H9 (cell line): ENCODE measurements around the gene ACOX3. TPM values are rescaled to one million over a fixed set of nuclear protein-coding genes. Genes with fewer than 3 reads are reported as not detected.

Experiments
- DNase-seq: peaks from one replicate; pipeline ENCODE4 v3.0.0-alpha.2; 2017
- H2AFZ ChIP-seq: one replicate; pipeline ENCODE4 v1.6.1; 2013; ENCODE audit warnings: mild to moderate bottlenecking, low read length, control low read depth, moderate library complexity
- H2AK5ac ChIP-seq: 2 replicates; pipeline ENCODE4 v1.6.1; 2013; ENCODE audit warnings: low read length, control low read depth, mixed read lengths; ENCODE audit not compliant: insufficient read length
- H2BK120ac ChIP-seq: one replicate; pipeline ENCODE4 v1.6.1; 2013; ENCODE audit warnings: low read depth, mild to moderate bottlenecking, low read length, control low read depth, inconsistent platforms; ENCODE audit not compliant: poor library complexity, severe bottlenecking
- H2BK12ac ChIP-seq: 2 replicates; pipeline ENCODE4 v1.6.1; 2013; ENCODE audit warnings: low read length, control low read depth, mixed read lengths, low read depth; ENCODE audit not compliant: insufficient read length
- H2BK15ac ChIP-seq: 2 replicates; pipeline ENCODE4 v1.6.1; 2013; ENCODE audit warnings: low read depth, low read length, control low read depth
- H2BK20ac ChIP-seq: one replicate; pipeline ENCODE4 v1.6.1; 2013; ENCODE audit warnings: low read depth, mild to moderate bottlenecking, low read length, control low read depth, inconsistent platforms; ENCODE audit not compliant: poor library complexity, severe bottlenecking
- H2BK5ac ChIP-seq: 2 replicates; pipeline ENCODE4 v1.6.1; 2013; ENCODE audit warnings: low read length, control low read depth, mixed read lengths; ENCODE audit not compliant: insufficient read length
- H3K14ac ChIP-seq: 2 replicates; pipeline ENCODE4 v1.6.1; 2013; ENCODE audit warnings: low read length, control low read depth; ENCODE audit not compliant: insufficient read depth
- H3K18ac ChIP-seq: 2 replicates; pipeline ENCODE4 v1.6.1; 2013; ENCODE audit warnings: low read depth, mild to moderate bottlenecking, mixed read lengths, low read length, control low read depth; ENCODE audit not compliant: insufficient read length
- H3K23ac ChIP-seq: 2 replicates; pipeline ENCODE4 v1.6.1; 2013; ENCODE audit warnings: low read length, control low read depth, mixed read lengths, low read depth; ENCODE audit not compliant: insufficient read length
- H3K23me2 ChIP-seq: 2 replicates; pipeline ENCODE4 v1.6.1; 2013; ENCODE audit warnings: low read depth, mild to moderate bottlenecking, mixed read lengths, low read length, control low read depth; ENCODE audit not compliant: insufficient read length, poor library complexity, severe bottlenecking
- H3K27ac ChIP-seq: 2 replicates; pipeline ENCODE4 v1.5.1; 2013; ENCODE audit warnings: low read length, control low read depth, mixed read lengths, low read depth; ENCODE audit not compliant: insufficient read length
- H3K27me3 ChIP-seq: 2 replicates; pipeline ENCODE4 v1.6.1; 2013; ENCODE audit warnings: low read length, control low read depth, inconsistent platforms; ENCODE audit not compliant: insufficient read depth
- H3K4ac ChIP-seq: 2 replicates; pipeline ENCODE4 v1.6.1; 2013; ENCODE audit warnings: low read depth, mild to moderate bottlenecking, control low read depth, inconsistent platforms, low read length, moderate library complexity
- H3K4me1 ChIP-seq: 2 replicates; pipeline ENCODE4 v1.6.1; 2013; ENCODE audit warnings: low read length, control low read depth, inconsistent platforms; ENCODE audit not compliant: insufficient read depth
- H3K4me2 ChIP-seq: 2 replicates; pipeline ENCODE4 v1.6.1; 2013; ENCODE audit warnings: low read length, control low read depth, mixed read lengths; ENCODE audit not compliant: insufficient read length, insufficient read depth
- H3K56ac ChIP-seq: 2 replicates; pipeline ENCODE4 v1.6.1; 2013; ENCODE audit warnings: low read depth, mild to moderate bottlenecking, mixed read lengths, low read length, control low read depth; ENCODE audit not compliant: insufficient read length
- H3K79me1 ChIP-seq: 2 replicates; pipeline ENCODE4 v1.6.1; 2013; ENCODE audit warnings: low read depth, mild to moderate bottlenecking, moderate library complexity, low read length, control low read depth, inconsistent platforms; ENCODE audit not compliant: insufficient read depth, poor library complexity, severe bottlenecking
- H3K79me2 ChIP-seq: 2 replicates; pipeline ENCODE4 v1.6.1; 2013; ENCODE audit warnings: low read length, control low read depth, inconsistent platforms; ENCODE audit not compliant: insufficient read depth
- H3K9ac ChIP-seq: 2 replicates; pipeline ENCODE4 v1.6.1; 2013; ENCODE audit warnings: low read length, control low read depth, mixed read lengths; ENCODE audit not compliant: insufficient read length; ENCODE audit errors: extremely low read depth
- H3K9me3 ChIP-seq: one replicate; pipeline ENCODE4 v1.6.1; 2013; ENCODE audit warnings: low read depth, low read length, inconsistent platforms; ENCODE audit not compliant: control insufficient read depth
- H3T11ph ChIP-seq: one replicate; pipeline ENCODE4 v1.6.1; 2013; ENCODE audit warnings: mild to moderate bottlenecking, low read length, control low read depth, inconsistent platforms
- H4K20me1 ChIP-seq: one replicate; pipeline ENCODE4 v1.6.1; 2013; ENCODE audit not compliant: control insufficient read depth, insufficient read length, insufficient read depth
- H4K5ac ChIP-seq: 2 replicates; pipeline ENCODE4 v1.6.1; 2013; ENCODE audit warnings: low read depth, mild to moderate bottlenecking, mixed read lengths, low read length, control low read depth; ENCODE audit not compliant: insufficient read length
- H4K8ac ChIP-seq: replicated peaks from 2 replicates; pipeline ENCODE4 v1.6.1; 2013; ENCODE audit warnings: low read length, control low read depth, mixed read lengths, low read depth; ENCODE audit not compliant: insufficient read length
- H4K91ac ChIP-seq: 2 replicates; pipeline ENCODE4 v1.6.1; 2013; ENCODE audit warnings: low read depth, mild to moderate bottlenecking, moderate library complexity, mixed read lengths, low read length, control low read depth; ENCODE audit not compliant: insufficient read length
- H3K27ac Mint-ChIP-seq, 3 experiments: 2 replicates in 2 of 3; 3 replicates in 1 of 3; pipeline ENCODE4 v1.8.0; 2020 to 2021; ENCODE audit warnings: mixed read lengths in 3 of 3, mild to moderate bottlenecking in 1 of 3, moderate library complexity in 1 of 3
- H3K27me3 Mint-ChIP-seq: 2 replicates; pipeline ENCODE4 v1.8.0; 2021; ENCODE audit warnings: low read depth, mild to moderate bottlenecking, moderate library complexity, mixed read lengths
- H3K36me3 Mint-ChIP-seq, 3 experiments: 2 replicates in 2 of 3; 3 replicates in 1 of 3; pipeline ENCODE4 v1.8.0; 2020 to 2021; ENCODE audit warnings: low read depth in 3 of 3, mixed read lengths in 3 of 3; ENCODE audit not compliant: insufficient read depth in 1 of 3
- H3K4me1 Mint-ChIP-seq, 2 experiments: 2 replicates each; pipeline ENCODE4 v1.8.0; 2020; ENCODE audit warnings: mixed read lengths in 2 of 2
- H3K4me3 Mint-ChIP-seq, 2 experiments: 2 replicates in 1 of 2; 3 replicates in 1 of 2; pipeline ENCODE4 v1.8.0; 2020 to 2021; ENCODE audit warnings: mild to moderate bottlenecking in 2 of 2, mixed read lengths in 2 of 2, moderate library complexity in 1 of 2
- H3K9me3 Mint-ChIP-seq, 2 experiments: 2 replicates in 1 of 2; 3 replicates in 1 of 2; pipeline ENCODE4 v1.8.0; 2020; ENCODE audit warnings: mild to moderate bottlenecking in 2 of 2, mixed read lengths in 2 of 2, moderate library complexity in 1 of 2
- CTCF ChIP-seq: fragments of 200-600 bp; sonication (generic); conservative IDR thresholded peaks from 3 replicates; pipeline ENCODE4 v1.8.0; 2021; ENCODE audit warnings: antibody characterized with exemption, mild to moderate bottlenecking
- WGBS: extraction: QIAGEN DNeasy Blood & Tissue Kit; methylation state at CpG from one replicate; pipeline ENCODE4 v1.1.7; 2013; ENCODE audit warnings: missing lambda C conversion rate, low lambda C conversion rate, mixed read lengths; ENCODE audit not compliant: insufficient read length; ENCODE audit errors: extremely low coverage; 5-methylcytosine and 5-hydroxymethylcytosine counted together
- total RNA-seq: library from RNA; stranded (reverse); gene quantifications from 2 replicates; pipeline ENCODE4 v1.2.1, GENCODE V29; 2021

The ACOX3 gene
- total RNA-seq, 1 experiment from 2014 or later = 13.8 TPM

- Histone ChIP-seq H3K23me2 (no peaks in the 10 kb centered on the region), H3K18ac (no peak overlapping the region), H2BK12ac (no peak overlapping the region), H3K56ac (no peak overlapping the region), H3K9ac (no peak overlapping the region), H3T11ph (no peak overlapping the region), H3K27me3 (no peaks in the 10 kb centered on the region), H3K4ac (no peak overlapping the region), H3K14ac (no peak overlapping the region), H4K91ac (no peak overlapping the region), H2AK5ac (no peak overlapping the region), H2BK15ac (no peak overlapping the region), H3K79me2 (no peaks in the 10 kb centered on the region), H4K20me1 (no peaks in the 10 kb centered on the region), H3K79me1 (no peaks in the 10 kb centered on the region), H4K8ac (no peak overlapping the region), H3K4me2 (peak overlapping the region; percentile 23), H3K23ac (no peak overlapping the region), H2BK5ac (no peak overlapping the region), H2AFZ (no peak overlapping the region), H3K9me3 (no peaks in the 10 kb centered on the region), H4K5ac (no peak overlapping the region), H3K4me1 (no peaks in the 10 kb centered on the region), H2BK120ac (no peak overlapping the region), H3K27ac (no peak overlapping the region), H2BK20ac (no peak overlapping the region)
- Mint-ChIP-seq H3K4me3 (peak overlapping the region; percentile 91 to 95), H3K27me3 (peaks cover 14% of the 10 kb centered on the region), H3K4me1 (peaks cover 10 to 19% of the 10 kb centered on the region in 2 experiments), H3K36me3 (no peaks in the 10 kb centered on the region; a peak in 1 of 7 replicates), H3K27ac (peak overlapping the region in 1 of 3 experiments; percentile 64; a peak in 2 of 7 replicates), H3K9me3 (no peaks in the 10 kb centered on the region)
- DNase-seq = no peak
- no peak for TF ChIP-seq CTCF
- no CpG with 5 or more reads among the region's 17 CpGs for WGBS
These were observed 13.3 kb downstream of the ACOX3 start for GRCh38 chr4:8427262-8427661.
